Vagina (tissue), 2 donors: ENCODE data around the gene C3orf49. TPM values are rescaled to one million over a fixed set of nuclear protein-coding genes. Genes with fewer than 3 reads are reported as not detected.

Source experiments
- DNase-seq, 2 donors: peaks; one replicate each; pipeline ENCODE4 v3.0.0-alpha.2; 2017; ENCODE audit errors: extremely low spot score in 2 of 2
- H3K27ac ChIP-seq: fragments of 200-600 bp; sonication (generic); one replicate; pipeline ENCODE4 v1.5.1; 2019
- H3K27me3 ChIP-seq: fragments of 200-600 bp; sonication (generic); one replicate; pipeline ENCODE4 v1.5.1; 2019
- H3K36me3 ChIP-seq, 2 donors: fragments of 200-600 bp; sonication (generic); one replicate each; pipeline ENCODE4 v1.5.1; 2017 to 2019
- H3K4me1 ChIP-seq: fragments of 200-600 bp; sonication (generic); one replicate; pipeline ENCODE4 v1.5.1; 2019
- H3K4me3 ChIP-seq, 2 donors: fragments of 200-600 bp; sonication (generic); 1 replicate in 1 of 2; 2 replicates in 1 of 2; pipeline ENCODE4 v1.5.1; 2016 to 2019
- H3K9me3 ChIP-seq: fragments of 200-600 bp; sonication (generic); one replicate; pipeline ENCODE4 v1.5.1; 2019
- CTCF ChIP-seq, 3 experiments: fragments of 450-650 bp in 2 of 3; fragments of 200-600 bp in 1 of 3; sonication (generic) in 1 of 3; IDR thresholded peaks; one replicate each; pipeline ENCODE4 v1.5.1; 2017 to 2019; ENCODE audit warnings: antibody characterized with exemption in 3 of 3, mild to moderate bottlenecking in 2 of 3, moderate library complexity in 2 of 3
- POLR2A ChIP-seq, 2 donors: fragments of 450-650 bp; IDR thresholded peaks; one replicate each; pipeline ENCODE4 v1.6.1; 2017; ENCODE audit warnings: antibody characterized with exemption in 2 of 2, mild to moderate bottlenecking in 2 of 2, moderate library complexity in 2 of 2
- POLR2AphosphoS5 ChIP-seq, 2 donors: sonication (generic); formaldehyde crosslinking; IDR thresholded peaks; one replicate each; pipeline ENCODE4 v1.9.0; 2017; ENCODE audit warnings: antibody characterized with exemption in 2 of 2, mild to moderate bottlenecking in 2 of 2, low read depth in 1 of 2; ENCODE audit not compliant: insufficient read depth in 1 of 2
- intact Hi-C: fragments of 100-400 bp; cut with DNase I; formaldehyde crosslinking; loops from one replicate; pipeline ENCODE4 v1.15.1; 2023
- total RNA-seq: library from RNA; depleted of rRNA; stranded (reverse); fragments of >200 nt; gene quantifications from one replicate; pipeline ENCODE4 v1.2.3, GENCODE V29; 2016

Gene C3orf49
- total RNA-seq, 1 donor from 2014 or later = not detected

GRCh38 chr3:63830526-63830925 is 11.4 kb downstream of the C3orf49 start:
- Histone ChIP-seq H3K4me3 (no peak overlapping the region), H3K36me3 (peaks cover 0 to 32% of the 10 kb centered on the region in 2 donors), H3K27me3 (no peaks in the 10 kb centered on the region), H3K4me1 (no peaks in the 10 kb centered on the region), H3K27ac (no peak overlapping the region), H3K9me3 (no peaks in the 10 kb centered on the region)
- no peak for TF ChIP-seq CTCF (IDR thresholded peaks at IDR 0.05)
- TF ChIP-seq POLR2A (IDR thresholded peaks at IDR 0.05) = no peak
- TF ChIP-seq POLR2AphosphoS5 (IDR thresholded peaks at IDR 0.05; ENCODE audit: insufficient read depth in 1 of 2, low read depth in 1 of 2) = no peak
- intact Hi-C loops = no loop called here
- no peak for DNase-seq

- intact Hi-C loops = no loop called here
- H3K27ac ChIP-seq = no peak overlapping the region
- DNase-seq = no peak
- no peaks in the 10 kb centered on the region for H3K4me1 ChIP-seq
- H3K27me3 ChIP-seq = no peaks in the 10 kb centered on the region
- peaks cover 0 to 32% of the 10 kb centered on the region in 2 donors for H3K36me3 ChIP-seq
- H3K4me3 ChIP-seq = no peak overlapping the region
- TF ChIP-seq POLR2A (IDR thresholded peaks at IDR 0.05) (no peak), POLR2AphosphoS5 (IDR thresholded peaks at IDR 0.05; ENCODE audit: insufficient read depth in 1 of 2, low read depth in 1 of 2) (no peak)
- no peaks in the 10 kb centered on the region for H3K9me3 ChIP-seq
These were observed 13.3 kb downstream of the C3orf49 start for GRCh38 chr3:63832395-63832794.

DNA sequence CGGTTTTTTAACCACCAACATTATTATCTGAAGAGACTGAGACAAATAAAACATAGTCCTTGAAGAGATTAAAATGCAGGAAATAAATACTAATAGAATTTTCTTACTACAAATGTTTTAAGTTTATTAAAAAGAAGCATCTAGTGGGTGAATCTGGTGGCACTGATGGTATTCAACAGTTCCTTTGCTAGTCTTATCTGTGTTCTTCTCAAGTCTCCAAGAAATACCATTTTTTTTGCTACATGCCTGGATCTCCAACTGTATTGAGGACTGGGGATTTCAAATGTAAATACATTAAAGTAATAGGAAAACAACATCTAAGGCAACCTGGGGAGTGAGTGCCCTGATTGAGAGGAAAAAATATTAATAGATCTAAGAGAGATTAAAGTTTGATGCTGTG is 22.6 kb downstream of the C3orf49 start:
- no peak overlapping the region for H3K4me3 ChIP-seq
- H3K9me3 ChIP-seq = no peaks in the 10 kb centered on the region
- H3K4me1 ChIP-seq = peaks cover 13% of the 10 kb centered on the region
- no peak for DNase-seq
- no peaks in the 10 kb centered on the region for H3K36me3 ChIP-seq
- intact Hi-C loops = no loop called here
- no peaks in the 10 kb centered on the region for H3K27me3 ChIP-seq
- TF ChIP-seq POLR2A (IDR thresholded peaks at IDR 0.05) = no peak
- no peak for TF ChIP-seq POLR2AphosphoS5 (IDR thresholded peaks at IDR 0.05; ENCODE audit: insufficient read depth in 1 of 2, low read depth in 1 of 2)
- no peak for TF ChIP-seq CTCF (IDR thresholded peaks at IDR 0.05)
- H3K27ac ChIP-seq = no peak overlapping the region

DNA sequence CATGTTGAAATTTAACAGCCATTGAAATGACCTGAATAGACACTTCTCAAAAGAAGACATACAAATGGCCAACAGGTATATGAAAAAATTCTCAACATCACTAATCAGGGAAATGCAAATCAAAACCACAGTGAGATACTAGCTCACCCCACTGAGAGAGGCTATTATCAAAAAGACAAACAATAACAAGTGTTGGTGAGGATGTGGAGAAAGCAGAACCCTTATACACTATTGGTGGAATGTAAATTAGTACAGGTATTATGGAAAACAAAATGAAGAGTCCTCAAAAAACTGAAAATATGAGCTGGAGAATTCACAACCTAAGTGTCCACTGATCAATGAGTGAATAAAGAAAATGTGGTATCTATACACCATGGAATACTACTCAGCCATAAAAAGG is 23.0 kb downstream of the C3orf49 start:
- no peak for DNase-seq
- H3K4me1 ChIP-seq = peaks cover 13% of the 10 kb centered on the region
- H3K9me3 ChIP-seq = no peaks in the 10 kb centered on the region
- no peak overlapping the region for H3K4me3 ChIP-seq
- no peak overlapping the region for H3K27ac ChIP-seq
- H3K36me3 ChIP-seq = no peaks in the 10 kb centered on the region
- no peak for TF ChIP-seq POLR2AphosphoS5 (IDR thresholded peaks at IDR 0.05; ENCODE audit: insufficient read depth in 1 of 2, low read depth in 1 of 2)
- TF ChIP-seq CTCF (IDR thresholded peaks at IDR 0.05) = no peak
- TF ChIP-seq POLR2A (IDR thresholded peaks at IDR 0.05) = no peak
- intact Hi-C loops = no loop called here
- H3K27me3 ChIP-seq = no peaks in the 10 kb centered on the region

- intact Hi-C loops = no loop called here
- H3K4me1 ChIP-seq = peaks cover 10% of the 10 kb centered on the region
- H3K9me3 ChIP-seq = no peaks in the 10 kb centered on the region
- H3K36me3 ChIP-seq = no peaks in the 10 kb centered on the region
- H3K27me3 ChIP-seq = no peaks in the 10 kb centered on the region
- DNase-seq = no peak
- TF ChIP-seq POLR2AphosphoS5 (IDR thresholded peaks at IDR 0.05; ENCODE audit: insufficient read depth in 1 of 2, low read depth in 1 of 2) (no peak), POLR2A (IDR thresholded peaks at IDR 0.05) (no peak), CTCF (IDR thresholded peaks at IDR 0.05) (no peak)
- H3K4me3 ChIP-seq = no peak overlapping the region
- H3K27ac ChIP-seq = no peak overlapping the region
These were observed 26.1 kb downstream of the C3orf49 start for GRCh38 chr3:63845215-63845614.
